DMS114 treated with DMSO at 0.1 percent for 48 hours (cell line): Measurements from ENCODE around the gene PCSK2.

Experiments
- DNase-seq: peaks from one replicate; lab custom pipeline; 2025; ENCODE audit not compliant: unreplicated experiment; lab: John Stamatoyannopoulos, UW

PCSK2 gene

GRCh38 chr20:17391127-17391771 lies 164.4 kb downstream of the PCSK2 start:
- no peak for DNase-seq

- DNase-seq = no peak
These were observed 167.6 kb downstream of the PCSK2 start for GRCh38 chr20:17394411-17394810.

- DNase-seq = no peak
These were observed 168.9 kb downstream of the PCSK2 start for GRCh38 chr20:17395729-17396128.

GRCh38 chr20:17399303-17399985 lies 172.6 kb downstream of the PCSK2 start:
- no peak for DNase-seq

- DNase-seq = no peak
These were observed 176.6 kb downstream of the PCSK2 start for GRCh38 chr20:17403461-17403860.

- DNase-seq = no peak
These were observed 179.3 kb downstream of the PCSK2 start for GRCh38 chr20:17406051-17406590.

GRCh38 chr20:17407550-17407949 lies 180.7 kb downstream of the PCSK2 start:
- DNase-seq = no peak

- no peak for DNase-seq
These were observed 190.4 kb downstream of the PCSK2 start for GRCh38 chr20:17417225-17417624.

GRCh38 chr20:17418737-17419136 lies 191.9 kb downstream of the PCSK2 start:
- DNase-seq = no peak

GRCh38 chr20:17419479-17420041 lies 192.7 kb downstream of the PCSK2 start:
- DNase-seq = no peak

GRCh38 chr20:17421493-17421892 lies 194.7 kb downstream of the PCSK2 start:
- DNase-seq = no peak

GRCh38 chr20:17423782-17424181 lies 196.9 kb downstream of the PCSK2 start:
- no peak for DNase-seq

GRCh38 chr20:17427638-17428037 lies 200.8 kb downstream of the PCSK2 start:
- DNase-seq = no peak

- DNase-seq = no peak
These were observed 203.5 kb downstream of the PCSK2 start for GRCh38 chr20:17430125-17430950.

GRCh38 chr20:17431621-17432364 lies 205.0 kb downstream of the PCSK2 start:
- peak; percentile 7 for DNase-seq

GRCh38 chr20:17436664-17437063 lies 209.8 kb downstream of the PCSK2 start:
- no peak for DNase-seq

GRCh38 chr20:17437251-17437650 lies 210.4 kb downstream of the PCSK2 start:
- no peak for DNase-seq

- DNase-seq = no peak
These were observed 211.7 kb downstream of the PCSK2 start for GRCh38 chr20:17438436-17439039.

GRCh38 chr20:17439616-17440296 lies 212.9 kb downstream of the PCSK2 start:
- DNase-seq = no peak

GRCh38 chr20:17441745-17442144 lies 214.9 kb downstream of the PCSK2 start:
- no peak for DNase-seq
